HG02571 (cell line): ENCODE measurements around the gene SARS2.

Experiments used
- ATAC-seq: cut with Tn5 transposase; IDR thresholded peaks from one replicate; pipeline ENCODE4 v1.9.1; 2021; ENCODE audit warnings: mild to moderate bottlenecking, moderate library complexity; ENCODE audit not compliant: unreplicated experiment

The SARS2 gene

DNA sequence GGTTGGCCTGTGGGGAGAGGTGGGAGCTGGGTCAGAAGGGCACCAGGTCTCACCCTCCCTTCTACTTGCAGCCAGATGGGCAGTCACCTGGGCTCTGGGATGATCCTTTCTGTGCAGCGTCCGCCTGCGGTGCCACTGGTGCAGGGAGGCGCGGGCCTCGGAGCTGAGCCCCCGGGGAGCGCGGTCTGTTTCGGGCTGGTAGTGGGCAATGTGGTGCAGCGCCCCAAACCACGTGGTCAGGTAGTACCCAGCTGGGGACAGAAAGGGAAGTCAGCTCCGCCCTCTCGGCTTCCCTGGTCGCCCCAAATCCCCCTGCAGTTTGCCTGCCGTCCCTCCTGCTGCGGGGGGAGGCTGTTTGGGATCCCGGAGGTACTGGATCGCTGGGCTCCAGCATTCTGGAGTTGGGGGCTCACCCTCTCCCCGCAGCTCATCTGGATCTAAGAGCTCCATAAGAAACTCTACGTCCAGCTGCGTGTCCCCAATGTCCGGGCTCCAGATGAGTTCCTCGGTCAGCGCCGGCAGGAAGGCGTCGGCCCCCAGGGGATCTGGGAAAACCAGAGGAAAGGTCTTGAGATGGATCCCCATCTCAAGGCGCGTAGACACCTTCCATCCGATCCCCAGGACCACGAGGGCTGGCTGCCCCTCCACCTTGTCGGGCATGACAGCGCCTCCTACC, 61.3 kb downstream of the SARS2 start:
- no peak for ATAC-seq

GRCh38 chr19:38868551-38868950, 62.0 kb downstream of the SARS2 start:
- no peak for ATAC-seq

GRCh38 chr19:38867171-38867780, 63.3 kb downstream of the SARS2 start:
- ATAC-seq: no peak
